ENCODE measurements around the gene RGS12. TPM values are rescaled to one million over a fixed set of nuclear protein-coding genes. Genes with fewer than 3 reads are reported as not detected.

Gene RGS12
- total and polyA plus RNA-seq, 2 of the 13 experiments (the other 11 are each of a cell fraction or from before 2014, with no cell fraction given): 21.0 to 27.7 TPM

GRCh38 chr4:3285558-3286334 lies 7.1 kb upstream of the RGS12 start (continued):
- TF ChIP-seq SNAPC4 (CRISPR knock-in tag; IDR thresholded peaks at IDR 0.05): no peak
- no peak for TF ChIP-seq GTF2F1 (IDR thresholded peaks at IDR 0.05; ENCODE audit: low read length)
- TF ChIP-seq ZNF674 (CRISPR knock-in tag; IDR thresholded peaks at IDR 0.05; ENCODE audit: low read depth): no peak
- no peak for TF ChIP-seq MAFK (conservative IDR thresholded peaks at IDR 0.05 in 1 of 2, IDR thresholded peaks at IDR 0.05 in 1 of 2; ENCODE audit: low read length in 2 of 2)
- TF ChIP-seq NRL (CRISPR knock-in tag; IDR thresholded peaks at IDR 0.05; ENCODE audit: borderline replicate concordance): peak; percentile 30
- TF ChIP-seq KAT2B (IDR thresholded peaks at IDR 0.05; ENCODE audit: borderline replicate concordance, low read depth, low read length): no peak
- TF ChIP-seq PHB2 (IDR thresholded peaks at IDR 0.05; ENCODE audit: partially characterized antibody): no peak
- peak; percentile 22; the same call in 1 of the 2 replicates for TF ChIP-seq ATF2 (CRISPR knock-in tag; IDR thresholded peaks at IDR 0.05)
- no peak for TF ChIP-seq SIN3B (IDR thresholded peaks at IDR 0.05; ENCODE audit: low read length)
- no peak for TF ChIP-seq ELF4 (CRISPR knock-in tag; IDR thresholded peaks at IDR 0.05; ENCODE audit: borderline replicate concordance)
- TF ChIP-seq MEIS2 (CRISPR knock-in tag; IDR thresholded peaks at IDR 0.05): no peak; the same call in 1 of the 2 replicates
- TF ChIP-seq STAG1 (CRISPR knock-in tag; IDR thresholded peaks at IDR 0.05): no peak
- peak; percentile 30; the same call in 1 of the 2 replicates for TF ChIP-seq ZNF710 (CRISPR knock-in tag; IDR thresholded peaks at IDR 0.05; ENCODE audit: borderline replicate concordance)
- no peak for TF ChIP-seq ARNT (IDR thresholded peaks at IDR 0.05)
- no peak for TF ChIP-seq JUN (CRISPR knock-in tag; IDR thresholded peaks at IDR 0.05)
- no peak for TF ChIP-seq RFX3 (CRISPR knock-in tag; IDR thresholded peaks at IDR 0.05)
- TF ChIP-seq ISL2 (CRISPR knock-in tag; IDR thresholded peaks at IDR 0.05): no peak
- TF ChIP-seq THAP7 (CRISPR knock-in tag; IDR thresholded peaks at IDR 0.05): 0 out of 2 replicates have a peak, but pooled peaks have one; percentile 64
- TF ChIP-seq ESRRA (CRISPR knock-in tag; IDR thresholded peaks at IDR 0.05; ENCODE audit: low read depth): peak; percentile 20; the same call in 1 of the 2 replicates
- no peak for TF ChIP-seq ZNF224 (CRISPR knock-in tag; IDR thresholded peaks at IDR 0.05)
- TF ChIP-seq ZNF317 (CRISPR knock-in tag; IDR thresholded peaks at IDR 0.05): no peak
- no peak for TF ChIP-seq ZNF713 (CRISPR knock-in tag; IDR thresholded peaks at IDR 0.05)

All from HepG2 (cell line).